ENCODE data around the gene MIPOL1. TPM values are rescaled to one million over a fixed set of nuclear protein-coding genes. Genes with fewer than 3 reads are reported as not detected.

The MIPOL1 gene
- total and polyA plus RNA-seq, 2 of the 13 experiments (the other 11 are each of a cell fraction or from before 2014, with no cell fraction given): 8.6 to 34.2 TPM

GRCh38 chr14:37594971-37595808, 397.5 kb downstream of the MIPOL1 start, which contains the start of the genes FOXA1 and TTC6 (continued):
- 0 out of 2 replicates have a peak, but pooled peaks have one; percentile 35 for TF ChIP-seq MLXIP (CRISPR knock-in tag; IDR thresholded peaks at IDR 0.05; ENCODE audit: borderline replicate concordance)
- TF ChIP-seq MXD4 (CRISPR knock-in tag; IDR thresholded peaks at IDR 0.05): peak; percentile 77; the same call in 1 of the 2 replicates
- peak; percentile 96 for TF ChIP-seq ZNF281 (CRISPR knock-in tag; IDR thresholded peaks at IDR 0.05; ENCODE audit: borderline replicate concordance)
- TF ChIP-seq ZNF607 (CRISPR knock-in tag; IDR thresholded peaks at IDR 0.05; ENCODE audit: borderline replicate concordance): peak; percentile 55
- TF ChIP-seq THRA (CRISPR knock-in tag; IDR thresholded peaks at IDR 0.05; ENCODE audit: borderline replicate concordance): peak; percentile 30
- peak; percentile 87; the same call in 1 of the 2 replicates for TF ChIP-seq ZNF253 (CRISPR knock-in tag; IDR thresholded peaks at IDR 0.05; ENCODE audit: borderline replicate concordance)
- no peak for TF ChIP-seq KDM5A (IDR thresholded peaks at IDR 0.05; ENCODE audit: borderline replicate concordance, low read length)
- no peak; the same call in 1 of the 2 replicates for TF ChIP-seq GATAD2A (CRISPR knock-in tag; IDR thresholded peaks at IDR 0.05)
- TF ChIP-seq ATF4 (CRISPR knock-in tag; IDR thresholded peaks at IDR 0.05): no peak
- peak; percentile 86; the same call in 1 of the 2 replicates for TF ChIP-seq ZNF766 (CRISPR knock-in tag; IDR thresholded peaks at IDR 0.05; ENCODE audit: borderline replicate concordance)
- no peak; the same call in 1 of the 2 replicates for TF ChIP-seq HOXD1 (CRISPR knock-in tag; IDR thresholded peaks at IDR 0.05)
- no peak; the same call in 1 of the 2 replicates for TF ChIP-seq SIX4 (CRISPR knock-in tag; IDR thresholded peaks at IDR 0.05)
- no peak for TF ChIP-seq ZNF691 (CRISPR knock-in tag; IDR thresholded peaks at IDR 0.05; ENCODE audit: borderline replicate concordance, low read depth)
- no peak for TF ChIP-seq ZNF7 (CRISPR knock-in tag; IDR thresholded peaks at IDR 0.05)
- TF ChIP-seq ZNF274 (CRISPR knock-in tag; IDR thresholded peaks at IDR 0.05): peak; percentile 49; the same call in 1 of the 2 replicates
- no peak; the same call in 1 of the 2 replicates for TF ChIP-seq JUND (CRISPR knock-in tag; IDR thresholded peaks at IDR 0.05)
- no peak for TF ChIP-seq MTA1 (CRISPR knock-in tag; IDR thresholded peaks at IDR 0.05; ENCODE audit: borderline replicate concordance)
- TF ChIP-seq GTF3A (CRISPR knock-in tag; conservative IDR thresholded peaks at IDR 0.05): no peak
- TF ChIP-seq ZBTB1 (CRISPR knock-in tag; IDR thresholded peaks at IDR 0.05; ENCODE audit: borderline replicate concordance): no peak
- no peak; the same call in 1 of the 2 replicates for TF ChIP-seq CEBPG (CRISPR knock-in tag; IDR thresholded peaks at IDR 0.05)
